Activated CD4-positive, alpha-beta T cell treated with anti-CD3 and anti-CD28 coated beads, Interleukin-2, amount 10 ng/mL, durations not matched to agents 7 days and 5 days (primary cell): ENCODE measurements around the gene EFCAB13. TPM values are rescaled to one million over a fixed set of nuclear protein-coding genes. Genes with fewer than 3 reads are reported as not detected.

Source experiments
- CTCF ChIA-PET: fragments of 350-600 bp; sonication (Branson Sonifier 250); formaldehyde crosslinking; loops from one replicate; lab custom pipeline; 2021; ENCODE audit warnings: antibody characterized with exemption; lab: Charles Lee
- POLR2A ChIA-PET: fragments of 350-600 bp; sonication (Branson Sonifier 250); formaldehyde crosslinking; loops from one replicate; lab custom pipeline; 2021; ENCODE audit warnings: antibody characterized with exemption; lab: Charles Lee
- DNase-seq: peaks from one replicate; pipeline ENCODE4 v3.0.0-alpha.2; 2020
- H3K27ac Mint-ChIP-seq: one replicate; pipeline ENCODE4 v1.8.0; 2021; ENCODE audit warnings: mild to moderate bottlenecking, moderate library complexity, mixed read lengths
- H3K27me3 Mint-ChIP-seq: one replicate; pipeline ENCODE4 v1.8.0; 2021; ENCODE audit warnings: mixed read lengths
- H3K36me3 Mint-ChIP-seq: one replicate; pipeline ENCODE4 v1.8.0; 2021; ENCODE audit warnings: low read depth, mixed read lengths
- H3K4me1 Mint-ChIP-seq: one replicate; pipeline ENCODE4 v1.8.0; 2021; ENCODE audit warnings: mixed read lengths
- H3K4me3 Mint-ChIP-seq: one replicate; pipeline ENCODE4 v1.8.0; 2021; ENCODE audit warnings: mild to moderate bottlenecking, moderate library complexity, mixed read lengths
- H3K9me3 Mint-ChIP-seq: one replicate; pipeline ENCODE4 v1.8.0; 2021; ENCODE audit warnings: mixed read lengths
- total RNA-seq, 2 experiments: library from RNA; stranded (reverse); gene quantifications; one replicate each; pipeline ENCODE4 v1.2.3, GENCODE V29; 2021

Gene EFCAB13, protein sequence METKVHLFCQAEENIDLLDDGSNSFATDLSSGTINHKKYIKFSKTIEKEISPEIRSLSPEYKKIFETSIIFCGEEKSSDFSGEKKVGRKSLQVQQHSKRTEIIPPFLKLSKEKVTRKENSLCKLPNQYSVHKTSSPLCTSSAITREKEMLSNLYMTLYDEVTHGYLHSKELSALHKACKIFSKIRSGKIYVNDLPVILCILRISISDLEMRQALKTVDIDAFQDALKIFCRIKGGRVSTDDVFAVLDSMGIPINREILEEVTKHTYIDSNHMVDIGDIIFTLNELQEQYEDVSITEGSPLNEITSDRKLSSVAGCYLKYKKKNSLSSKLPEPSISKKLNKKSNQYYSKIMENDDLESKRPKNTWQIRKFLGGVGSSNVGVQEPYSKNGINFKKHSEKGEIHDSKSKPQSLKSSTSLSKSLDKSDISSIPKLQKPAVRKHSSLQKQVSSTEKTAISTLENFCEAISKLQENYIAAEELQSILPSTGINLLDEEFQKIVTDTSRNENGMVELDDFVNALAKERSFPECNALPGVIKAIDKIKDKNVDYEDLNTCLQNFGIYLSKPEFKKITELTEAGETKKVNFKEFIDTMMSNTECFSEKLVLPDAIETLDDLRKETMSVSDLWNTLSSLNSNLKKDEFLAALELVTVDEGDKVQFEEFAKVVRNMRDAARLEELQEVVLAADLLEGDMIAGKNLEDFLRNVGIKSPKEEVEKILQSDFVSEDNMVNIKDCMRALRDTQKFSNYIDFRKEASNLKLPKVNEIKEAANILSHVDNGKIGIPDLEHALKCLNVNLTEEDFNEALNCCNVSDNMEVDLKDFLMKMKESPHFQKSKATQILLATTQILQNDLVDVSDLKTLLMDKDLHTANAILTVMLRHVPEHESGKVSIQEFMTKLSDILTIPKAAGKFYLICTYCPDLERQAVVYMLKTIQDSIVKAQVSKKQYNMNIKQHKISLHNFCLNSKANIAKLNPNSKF
- 1 to 10 TPM; 3.5 TPM for total RNA-seq

DNA sequence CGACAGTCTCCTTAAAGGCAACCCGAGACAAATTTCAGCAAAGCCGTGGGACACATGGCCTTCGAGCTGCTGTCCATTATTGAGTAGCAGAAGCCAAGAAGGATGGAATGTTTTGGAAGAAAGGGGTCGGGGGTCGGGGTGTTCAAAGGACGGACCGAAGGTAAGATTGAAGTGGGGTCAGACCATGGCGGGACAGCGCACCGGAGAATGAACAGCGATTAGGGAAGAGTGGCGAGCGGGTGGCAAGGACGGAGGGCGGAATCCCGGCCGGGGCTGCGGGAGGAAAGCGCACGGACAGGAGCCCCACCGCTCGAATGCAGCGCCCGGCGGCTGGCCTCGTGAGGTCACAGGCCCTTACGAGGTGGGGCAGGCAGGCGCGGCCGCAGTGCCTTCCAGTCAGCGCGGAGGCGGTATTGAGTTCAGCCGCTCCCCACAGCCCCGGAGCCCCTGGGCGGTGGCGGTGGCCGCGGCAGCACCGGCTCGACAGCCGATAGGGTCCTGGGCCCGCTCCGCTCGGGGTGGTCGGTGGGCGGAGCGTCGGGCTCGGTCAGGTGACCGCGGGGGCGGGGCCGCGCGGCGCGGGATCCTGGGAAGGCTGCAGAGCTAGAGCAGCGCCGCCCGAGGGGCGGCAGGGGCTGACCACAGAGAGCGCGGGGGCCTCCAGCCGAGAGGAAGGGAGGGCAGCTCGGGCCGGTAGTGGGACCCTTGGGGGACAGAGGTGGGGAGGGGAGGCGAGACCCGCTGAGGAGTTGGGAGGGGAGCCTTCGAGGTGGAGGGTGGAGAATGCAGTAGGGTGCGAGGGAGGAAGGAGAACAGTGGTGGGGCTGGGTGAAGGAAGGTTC is at the start of gene EFCAB13:
EFCAB13 (plus strand) TSS at position 574 of the 842 bp plus-strand sequence. CDS start 4,399 bp downstream, outside the sequence.
- Mint-ChIP-seq H3K4me3 (peak within 1 kb of the TSS; percentile 85), H3K36me3 (peaks cover 6% of the 10 kb centered on the region), H3K27me3 (peaks cover 16% of the 10 kb centered on the region), H3K4me1 (peaks cover 26% of the 10 kb centered on the region), H3K9me3 (peaks cover 6% of the 10 kb centered on the region), H3K27ac (peak within 1 kb of the TSS; percentile 89)
- peak; percentile 73 for DNase-seq
- ChIA-PET POLR2A (interaction anchor here (0.6 to 0.9 kb wide), 2 partner anchors 135 to 169 kb away, joined by 3 to 4 read pairs; partner anchors contain the start of gene CDC27), CTCF (interaction anchor here (1.6 kb wide), 1 partner anchor 14 kb away, joined by 4 read pairs; no protein-coding TSS in a partner anchor)

DNA sequence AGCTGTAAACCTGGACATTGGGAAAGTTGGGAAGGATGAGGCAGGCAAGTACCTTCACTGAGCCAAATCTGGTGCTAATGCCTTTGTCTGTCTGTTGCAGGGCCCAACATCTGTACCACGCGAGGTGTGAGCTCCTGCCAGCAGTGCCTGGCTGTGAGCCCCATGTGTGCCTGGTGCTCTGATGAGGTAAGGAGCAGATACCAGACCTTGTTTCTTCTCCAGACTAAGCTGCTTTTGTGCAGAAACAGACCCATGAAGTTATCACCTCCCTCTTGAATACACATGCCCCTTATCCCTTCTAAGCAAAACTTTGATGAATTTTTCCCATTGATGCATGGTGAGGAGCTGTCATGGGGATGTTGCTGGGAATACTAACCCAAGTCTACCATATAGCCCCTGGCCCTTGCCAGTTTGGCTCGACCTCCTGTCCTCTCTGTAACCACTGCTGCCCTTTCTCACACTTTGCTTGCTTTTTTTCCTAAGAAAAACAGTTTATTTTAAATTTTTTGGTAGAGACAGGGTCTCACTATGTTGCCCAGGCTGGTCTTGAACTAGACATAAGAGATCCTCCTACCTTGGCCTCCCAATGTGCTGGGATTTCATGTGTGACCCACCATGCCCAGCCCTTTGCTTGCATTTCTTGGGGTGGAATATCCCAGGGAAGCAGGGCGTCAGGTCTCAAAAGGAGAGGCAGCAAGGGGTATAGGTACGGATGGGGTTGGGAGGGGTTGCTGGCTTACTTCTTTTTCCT is 49.3 kb upstream of the EFCAB13 start:
- H3K4me1 Mint-ChIP-seq, result peaks cover 6% of the 10 kb centered on the region
- H3K9me3 Mint-ChIP-seq, result no peaks in the 10 kb centered on the region
- ChIA-PET POLR2A (no interaction called here), CTCF (no interaction called here)
- H3K27me3 Mint-ChIP-seq, result peaks cover 6% of the 10 kb centered on the region
- no peak overlapping the region for H3K4me3 Mint-ChIP-seq
- DNase-seq, result no peak
- no peak overlapping the region for H3K27ac Mint-ChIP-seq
- no peaks in the 10 kb centered on the region for H3K36me3 Mint-ChIP-seq

DNA sequence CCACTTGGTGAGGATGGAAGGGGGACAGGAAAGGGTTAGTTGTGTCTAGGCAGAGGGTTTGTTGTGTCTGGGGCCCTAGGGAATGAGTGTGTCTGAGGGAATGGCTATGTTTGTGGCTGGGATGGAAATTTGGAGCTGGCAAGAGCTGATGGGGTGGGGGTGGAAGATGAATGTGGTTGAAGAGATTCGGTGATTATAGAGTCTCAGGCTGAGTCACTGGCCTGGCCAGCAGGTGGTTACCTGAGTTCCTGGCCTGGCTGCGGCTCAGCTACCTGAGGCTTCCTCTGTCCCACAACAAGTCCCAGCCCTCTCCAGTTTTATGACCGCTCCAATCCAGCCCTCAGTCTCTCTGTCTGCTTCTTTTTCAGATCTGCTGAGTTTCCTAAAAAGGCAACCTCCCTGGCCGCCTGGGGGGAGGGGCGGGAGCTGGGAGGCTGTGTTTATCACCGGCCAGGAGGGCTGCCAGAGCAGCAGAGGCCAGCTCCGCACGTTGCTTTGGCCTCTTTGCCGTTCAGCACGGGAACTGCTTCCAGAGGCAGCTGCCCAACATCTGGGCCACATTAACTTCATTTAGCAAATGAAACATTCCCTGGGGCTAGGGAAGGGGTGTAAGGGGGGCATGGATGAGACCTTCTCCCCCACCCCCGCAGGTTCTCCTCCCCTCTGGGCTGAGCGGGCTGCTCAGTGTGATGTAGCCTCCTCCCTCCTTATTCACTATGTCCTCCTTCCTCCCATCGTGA is 48.3 kb upstream of the EFCAB13 start:
- H3K36me3 Mint-ChIP-seq, result no peaks in the 10 kb centered on the region
- H3K27ac Mint-ChIP-seq, result no peak overlapping the region
- ChIA-PET POLR2A (no interaction called here), CTCF (no interaction called here)
- H3K9me3 Mint-ChIP-seq, result no peaks in the 10 kb centered on the region
- peaks cover 6% of the 10 kb centered on the region for H3K4me1 Mint-ChIP-seq
- H3K4me3 Mint-ChIP-seq, result no peak overlapping the region
- H3K27me3 Mint-ChIP-seq, result peaks cover 6% of the 10 kb centered on the region
- DNase-seq, result no peak

DNA sequence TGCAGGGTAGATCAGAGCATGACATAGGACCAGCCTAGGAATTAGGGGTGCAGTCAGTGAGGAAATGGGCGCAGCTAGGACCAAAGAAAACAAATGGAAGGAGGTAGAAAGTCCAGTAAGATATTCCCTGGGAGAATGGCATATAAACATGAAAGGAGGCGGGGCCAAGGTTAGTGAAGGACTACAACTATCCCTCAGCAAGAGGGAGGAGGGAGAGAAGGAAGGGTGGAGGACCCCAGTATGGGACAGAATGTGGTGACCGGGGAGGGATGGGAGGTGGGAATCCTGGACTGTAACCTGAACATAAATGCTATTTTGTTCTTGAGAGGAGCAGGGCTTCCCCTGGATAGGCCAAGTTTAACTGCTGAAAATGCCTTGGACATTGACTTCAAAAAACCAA is 47.3 kb upstream of the EFCAB13 start:
- Mint-ChIP-seq H3K27ac (no peak overlapping the region), H3K27me3 (peaks cover 6% of the 10 kb centered on the region), H3K4me3 (no peak overlapping the region), H3K9me3 (no peaks in the 10 kb centered on the region), H3K36me3 (no peaks in the 10 kb centered on the region), H3K4me1 (peaks cover 6% of the 10 kb centered on the region)
- ChIA-PET CTCF (no interaction called here), POLR2A (no interaction called here)
- DNase-seq, result no peak

DNA sequence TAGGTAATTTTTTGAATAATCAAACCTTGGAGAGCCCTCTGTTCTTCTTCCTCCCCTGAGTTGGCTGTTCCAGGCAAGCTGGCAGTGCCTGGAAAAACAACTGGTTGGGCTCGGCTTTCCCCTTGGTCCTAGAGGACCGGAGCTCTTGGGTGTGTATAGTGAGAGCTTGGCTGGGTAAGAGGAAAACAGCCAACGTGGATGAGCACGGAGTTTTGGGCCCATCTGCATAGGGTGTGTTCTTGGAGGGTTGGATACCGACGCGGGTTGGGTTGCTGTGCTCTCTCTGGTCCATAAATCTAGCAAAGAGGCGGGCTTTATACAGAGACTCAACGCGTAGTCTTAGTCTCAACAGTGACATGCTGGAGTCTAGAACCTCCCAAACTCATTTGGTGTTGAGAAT is 46.9 kb upstream of the EFCAB13 start:
- ChIA-PET CTCF (no interaction called here), POLR2A (no interaction called here)

DNA sequence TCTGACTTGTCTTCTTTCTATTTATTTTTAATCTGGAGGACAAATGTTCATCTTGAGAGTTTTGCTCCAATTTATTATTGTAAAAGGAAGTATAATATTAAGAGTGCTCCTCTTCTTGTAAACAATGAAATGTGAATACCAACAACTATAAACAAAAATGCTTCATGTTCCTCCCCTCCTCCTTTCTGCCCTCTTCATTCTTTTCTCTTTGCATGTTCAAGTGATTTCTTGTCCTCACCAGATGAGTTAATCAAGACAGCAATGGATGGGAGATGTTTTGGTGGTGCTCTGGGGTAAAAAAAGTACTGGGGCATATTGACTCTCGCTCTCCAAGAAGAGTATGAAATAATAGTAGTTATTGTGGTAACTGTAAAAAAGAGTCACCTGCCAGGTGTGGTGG is 45.8 kb upstream of the EFCAB13 start:
- H3K4me3 Mint-ChIP-seq, result no peak overlapping the region
- no peaks in the 10 kb centered on the region for H3K36me3 Mint-ChIP-seq
- ChIA-PET CTCF (no interaction called here), POLR2A (no interaction called here)
- H3K9me3 Mint-ChIP-seq, result no peaks in the 10 kb centered on the region
- H3K27me3 Mint-ChIP-seq, result peaks cover 6% of the 10 kb centered on the region
- no peak for DNase-seq
- H3K4me1 Mint-ChIP-seq, result peaks cover 6% of the 10 kb centered on the region
- no peak overlapping the region for H3K27ac Mint-ChIP-seq

More for the DNA sequence above, 46.9 kb upstream of the EFCAB13 start:
- H3K4me1 Mint-ChIP-seq, result peaks cover 6% of the 10 kb centered on the region
- peaks cover 6% of the 10 kb centered on the region for H3K27me3 Mint-ChIP-seq
- no peak for DNase-seq
- no peak overlapping the region for H3K27ac Mint-ChIP-seq
- H3K36me3 Mint-ChIP-seq, result no peaks in the 10 kb centered on the region
- H3K9me3 Mint-ChIP-seq, result no peaks in the 10 kb centered on the region
- H3K4me3 Mint-ChIP-seq, result no peak overlapping the region

DNA sequence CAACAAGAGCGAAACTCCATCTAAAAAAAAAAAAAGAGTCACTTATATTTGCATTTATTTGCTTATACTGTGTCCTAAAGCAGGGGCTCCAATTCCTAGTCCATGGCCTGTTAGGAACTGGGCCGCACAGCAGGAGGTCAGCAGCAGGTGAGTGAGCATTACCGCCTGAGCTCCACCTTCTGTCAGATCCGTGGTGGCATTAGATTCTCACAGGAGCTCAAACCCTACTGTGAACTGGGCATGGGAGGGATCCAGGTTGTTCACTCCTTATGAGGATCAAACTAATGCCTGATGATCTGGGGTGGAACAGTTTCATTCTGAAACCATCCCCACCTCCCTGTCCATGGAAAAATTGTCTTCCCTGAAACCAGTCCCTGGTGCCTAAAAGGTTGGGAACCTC is 45.2 kb upstream of the EFCAB13 start:
- Mint-ChIP-seq H3K27ac (no peak overlapping the region), H3K9me3 (no peaks in the 10 kb centered on the region), H3K27me3 (peaks cover 6% of the 10 kb centered on the region), H3K36me3 (no peaks in the 10 kb centered on the region), H3K4me3 (no peak overlapping the region), H3K4me1 (peaks cover 6% of the 10 kb centered on the region)
- ChIA-PET POLR2A (no interaction called here), CTCF (interaction anchor here (0.6 kb wide), 1 partner anchor 70 kb away, joined by 3 read pairs; no protein-coding TSS in a partner anchor)
- DNase-seq, result no peak

DNA sequence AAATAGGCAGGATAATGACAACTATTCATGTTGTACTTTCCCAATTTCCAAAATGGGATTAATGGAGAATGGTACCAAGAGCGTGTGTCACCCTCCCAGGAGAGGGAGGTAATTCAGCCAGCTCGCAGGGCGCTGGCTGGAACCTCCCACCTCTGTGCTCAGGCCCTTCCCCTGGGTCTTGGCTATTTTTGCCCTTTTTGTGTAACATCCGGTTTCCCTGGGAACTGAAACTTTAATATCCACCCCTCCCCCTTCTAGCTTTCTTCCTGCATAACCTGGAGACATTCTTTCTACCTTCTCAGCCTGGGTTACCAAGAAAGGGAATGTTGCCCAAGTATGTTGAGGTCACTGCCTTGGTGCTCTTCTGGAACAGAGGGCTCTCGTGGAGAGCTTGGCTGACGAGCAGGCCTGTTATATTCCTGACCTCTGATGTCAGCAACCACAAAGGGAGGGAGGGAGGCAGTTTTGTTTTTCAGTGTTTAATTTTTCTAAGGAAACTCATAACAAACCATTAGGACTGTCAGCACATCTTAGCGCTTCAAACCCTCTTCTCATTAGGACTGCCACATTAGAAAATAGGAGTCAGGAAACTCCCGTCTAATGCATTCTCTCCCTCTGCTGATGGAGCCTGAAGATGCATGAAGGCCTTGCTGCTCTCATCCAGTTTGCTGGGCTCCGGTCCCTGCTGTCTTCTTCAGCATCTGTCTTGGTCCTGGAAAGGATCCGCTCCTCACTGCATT is 44.5 kb upstream of the EFCAB13 start:
- ChIA-PET CTCF (interaction anchor here (0.6 kb wide), 1 partner anchor 71 kb away, joined by 3 read pairs; no protein-coding TSS in a partner anchor), POLR2A (no interaction called here)
- Mint-ChIP-seq H3K4me1 (peaks cover 6% of the 10 kb centered on the region), H3K4me3 (no peak overlapping the region), H3K36me3 (no peaks in the 10 kb centered on the region), H3K27ac (no peak overlapping the region), H3K9me3 (no peaks in the 10 kb centered on the region), H3K27me3 (peaks cover 6% of the 10 kb centered on the region)
- DNase-seq, result no peak

DNA sequence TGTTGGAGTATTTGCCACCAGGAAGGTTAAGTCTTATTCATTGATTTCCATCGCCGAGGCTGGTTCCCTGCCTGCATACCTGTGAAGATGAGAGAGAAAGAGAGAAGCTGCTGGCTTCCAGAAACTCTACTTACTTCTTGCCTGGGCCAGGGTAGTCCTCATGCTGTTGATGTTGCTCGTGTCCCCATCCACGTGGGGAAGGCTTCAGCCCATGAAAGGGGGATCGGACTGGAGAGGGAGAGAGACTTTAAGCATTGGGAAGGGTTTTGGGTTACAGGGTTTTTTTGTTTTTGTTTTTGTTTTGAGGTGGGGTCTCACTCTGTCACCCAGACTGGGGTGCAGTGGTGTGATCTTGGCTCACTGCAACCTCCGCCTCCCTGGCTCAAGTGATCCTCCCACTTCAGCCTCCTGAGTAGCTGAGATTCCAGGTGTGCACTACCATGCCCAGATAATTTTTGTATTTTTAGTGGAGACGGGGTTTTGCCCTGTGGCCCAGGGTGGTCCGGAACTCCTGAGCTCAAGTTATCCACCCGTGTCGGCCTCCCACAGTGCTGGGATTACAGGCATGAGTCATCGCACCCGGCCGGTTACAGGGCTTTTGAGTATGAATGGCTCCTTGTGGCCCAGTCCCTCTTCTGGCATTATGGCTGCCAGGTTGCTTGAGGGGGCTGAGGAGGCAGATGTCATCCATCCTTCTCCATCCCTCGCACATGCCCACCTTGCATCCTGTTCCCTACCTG is 43.5 kb upstream of the EFCAB13 start:
- DNase-seq, result no peak
- ChIA-PET CTCF (no interaction called here), POLR2A (no interaction called here)
- Mint-ChIP-seq H3K27ac (no peak overlapping the region), H3K4me3 (no peak overlapping the region), H3K4me1 (peaks cover 6% of the 10 kb centered on the region), H3K36me3 (no peaks in the 10 kb centered on the region), H3K27me3 (peaks cover 6% of the 10 kb centered on the region), H3K9me3 (no peaks in the 10 kb centered on the region)

DNA sequence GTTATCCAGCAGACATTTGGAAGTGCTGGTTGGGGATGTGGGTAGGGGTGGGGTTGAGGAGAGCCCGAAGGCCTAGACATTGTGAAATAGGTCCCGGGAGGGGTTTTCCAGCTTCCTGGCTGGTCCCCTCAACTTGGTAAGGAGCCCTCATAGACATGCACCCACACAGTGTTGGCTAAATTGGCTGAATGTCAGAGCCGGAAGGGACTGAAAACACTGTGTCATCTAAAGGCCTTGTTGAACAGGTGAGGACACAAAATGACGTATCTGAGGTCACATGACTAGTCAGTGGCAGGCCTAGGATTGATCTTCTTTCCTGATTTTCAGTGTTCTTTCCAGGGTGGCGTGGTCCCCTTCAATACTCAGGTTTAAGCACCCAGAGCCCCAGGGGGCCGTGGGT is 42.5 kb upstream of the EFCAB13 start:
- ChIA-PET CTCF (interaction anchor here (1.5 kb wide), 1 partner anchor 34 kb away, joined by 3 read pairs; no protein-coding TSS in a partner anchor), POLR2A (no interaction called here)
- DNase-seq, result no peak
- Mint-ChIP-seq H3K27ac (no peak overlapping the region), H3K36me3 (no peaks in the 10 kb centered on the region), H3K4me3 (no peak overlapping the region), H3K4me1 (peaks cover 6% of the 10 kb centered on the region), H3K9me3 (no peaks in the 10 kb centered on the region), H3K27me3 (peaks cover 8% of the 10 kb centered on the region)
